Activated CD4-positive, alpha-beta T cell treated with anti-CD3 and anti-CD28 coated beads, Interleukin-2, amount 50 U/mL, for 16 hours (primary cell): ENCODE data around the gene SPATA17.
A peak's percentile ranks its signal among the peaks of the same experiment; 100 is the strongest.

Experiments
- DNase-seq: peaks from one replicate; pipeline ENCODE4 v3.0.0-alpha.2; 2020

Gene SPATA17

DNA sequence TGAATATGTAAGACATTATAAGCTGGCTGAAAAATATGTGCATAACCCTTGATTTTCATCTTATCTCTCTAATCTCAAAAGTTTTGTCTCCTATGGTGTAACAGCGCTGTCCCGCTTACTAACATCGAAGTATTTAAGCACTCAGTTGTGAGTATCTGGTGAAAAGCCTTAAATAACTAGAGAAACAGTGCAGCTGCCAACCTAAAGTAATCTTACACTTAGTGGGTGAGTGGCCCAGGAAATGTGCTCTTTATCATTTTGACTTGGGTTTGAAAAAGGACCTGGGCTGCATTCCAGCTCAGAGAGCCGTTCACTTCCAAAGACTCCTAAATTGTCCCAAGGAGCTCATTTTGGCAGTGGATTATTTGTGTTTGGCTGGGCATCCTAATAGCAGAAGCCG lies 225.9 kb downstream of the SPATA17 start:
- no peak for DNase-seq

DNA sequence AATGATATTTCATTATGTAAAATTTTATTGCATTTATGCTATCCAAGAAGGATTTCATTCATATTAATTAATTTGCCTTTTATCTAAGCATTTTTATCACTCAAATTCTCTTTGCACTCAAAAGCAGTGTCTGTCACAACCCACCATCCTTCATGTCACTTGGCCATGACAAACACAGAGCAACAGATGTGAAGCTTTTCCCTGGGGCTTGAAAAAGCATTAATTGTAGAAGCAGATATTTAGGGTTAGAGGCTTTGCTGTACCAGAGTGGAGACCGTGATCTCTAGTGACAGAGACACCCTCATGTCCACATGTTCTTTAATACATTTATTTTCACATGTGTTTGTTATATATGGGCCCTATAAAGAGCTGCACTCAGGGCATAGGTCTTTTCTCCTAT lies 230.5 kb downstream of the SPATA17 start:
- DNase-seq: no peak

DNA sequence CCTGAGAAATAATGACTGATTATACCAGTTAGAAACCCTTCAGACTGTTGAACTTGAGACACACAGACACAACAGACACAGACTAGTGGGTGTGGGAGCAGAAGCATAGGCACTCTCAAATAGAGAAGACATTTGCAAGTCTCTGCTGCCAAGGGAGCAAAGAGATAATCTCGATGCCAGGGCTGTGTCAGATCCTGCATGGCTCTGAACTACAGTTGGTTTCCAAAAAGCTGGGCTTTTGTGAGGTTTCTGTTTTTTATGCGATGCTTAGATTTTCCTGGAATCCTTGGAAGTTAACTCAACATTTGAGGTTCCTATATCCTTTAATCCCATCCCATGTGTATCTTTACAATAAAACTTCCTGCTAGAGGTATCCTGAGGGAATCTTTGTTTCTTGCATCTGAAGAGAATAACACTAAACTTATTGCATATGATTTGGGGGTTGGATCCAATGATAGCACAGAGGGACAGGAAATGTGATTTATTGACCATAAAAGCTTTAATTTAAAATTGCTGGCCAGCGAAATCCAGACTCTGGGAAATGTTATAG lies 236.4 kb downstream of the SPATA17 start:
- no peak for DNase-seq

DNA sequence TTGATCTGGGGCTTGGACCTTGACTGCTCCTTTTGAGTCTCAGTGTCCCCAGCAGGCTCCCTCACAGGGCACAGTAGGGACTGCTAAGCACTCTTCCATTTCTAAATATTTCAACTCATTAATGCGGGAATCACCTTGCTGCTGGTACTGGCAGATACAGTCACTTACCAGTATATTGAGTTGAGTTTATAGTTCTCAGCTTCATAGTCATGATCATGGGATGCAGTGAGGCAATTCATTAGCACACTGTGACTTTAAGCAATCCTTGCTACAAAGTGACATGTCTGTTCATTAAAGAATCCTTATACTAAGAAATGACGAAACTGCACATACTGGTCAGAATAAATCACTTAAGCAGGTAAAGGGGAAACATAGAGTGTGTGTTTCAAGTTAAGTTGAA lies 240.8 kb downstream of the SPATA17 start:
- DNase-seq: no peak

DNA sequence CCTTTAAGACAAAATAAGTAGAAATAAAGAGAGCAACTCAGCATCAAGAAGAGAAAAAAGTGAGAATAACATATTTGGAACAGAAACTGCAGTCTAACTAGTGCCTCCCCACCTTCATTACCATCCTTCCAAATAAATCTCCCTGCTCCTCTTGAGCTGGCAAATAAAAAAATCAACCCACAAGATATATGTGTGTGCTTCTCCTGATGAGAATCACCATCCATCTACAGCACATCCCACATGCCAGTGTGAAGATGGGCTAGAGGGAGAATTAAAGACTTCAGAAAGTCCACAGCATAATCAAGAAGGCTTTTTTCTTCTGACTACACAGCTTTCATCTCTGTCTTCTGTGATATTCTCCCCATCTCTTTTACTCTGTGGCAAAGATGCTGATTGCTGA lies 244.1 kb downstream of the SPATA17 start:
- no peak for DNase-seq

DNA sequence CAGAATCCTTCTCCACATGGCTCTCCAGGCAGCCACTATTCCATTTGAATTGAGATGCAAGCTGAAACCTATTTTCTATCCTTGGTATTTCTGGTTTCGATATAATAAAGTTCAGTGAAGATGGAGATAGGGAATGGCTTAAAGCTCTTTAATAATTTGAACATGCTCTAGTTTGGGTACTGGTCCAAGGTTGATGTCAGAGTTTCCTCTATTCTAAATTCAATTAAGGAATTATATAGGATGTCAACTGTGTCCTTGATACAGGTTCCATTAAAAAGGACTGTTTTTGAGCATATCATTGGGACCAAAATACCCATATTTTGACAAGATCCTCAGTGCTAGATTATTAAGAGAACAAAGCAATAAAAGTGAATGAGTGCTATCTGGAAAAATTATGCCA lies 245.3 kb downstream of the SPATA17 start:
- DNase-seq: no peak

DNA sequence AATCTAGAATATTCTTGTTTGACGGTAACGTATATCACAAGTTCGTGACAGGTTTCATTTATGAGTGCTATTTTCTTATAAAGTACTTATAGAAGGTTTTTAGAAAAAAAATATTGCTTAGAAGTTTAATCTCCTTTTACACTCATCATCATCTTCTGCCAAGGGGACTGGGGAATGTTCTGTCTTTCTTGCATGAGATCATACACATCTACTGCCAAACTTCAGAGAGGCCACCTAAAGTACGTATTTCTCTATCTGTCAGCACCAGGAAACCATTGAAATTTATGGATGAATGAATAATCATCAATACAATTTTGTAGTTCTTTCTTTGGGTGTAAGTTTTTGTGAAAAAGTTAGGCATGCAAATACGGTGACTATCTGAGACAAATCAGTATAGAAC lies 245.8 kb downstream of the SPATA17 start:
- no peak for DNase-seq

DNA sequence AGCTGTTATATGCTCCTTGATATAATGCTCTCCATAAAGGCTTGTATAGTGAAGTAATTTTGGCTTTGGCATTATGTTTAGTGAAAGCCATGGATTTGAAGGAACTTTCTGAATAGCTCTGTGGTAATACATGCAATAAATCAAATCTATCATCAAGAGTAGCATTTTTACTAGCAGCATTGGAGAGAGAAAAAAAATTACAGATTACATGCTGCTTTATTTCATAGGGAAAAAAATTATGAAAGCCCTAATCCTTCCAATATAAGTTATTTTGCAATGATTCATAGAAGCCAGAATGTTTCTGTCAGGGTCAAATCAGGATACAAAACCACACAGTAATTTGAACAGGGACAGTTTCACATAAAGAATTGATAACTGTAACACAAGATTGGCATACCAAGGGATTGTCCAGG lies 250.0 kb downstream of the SPATA17 start:
- no peak for DNase-seq

DNA sequence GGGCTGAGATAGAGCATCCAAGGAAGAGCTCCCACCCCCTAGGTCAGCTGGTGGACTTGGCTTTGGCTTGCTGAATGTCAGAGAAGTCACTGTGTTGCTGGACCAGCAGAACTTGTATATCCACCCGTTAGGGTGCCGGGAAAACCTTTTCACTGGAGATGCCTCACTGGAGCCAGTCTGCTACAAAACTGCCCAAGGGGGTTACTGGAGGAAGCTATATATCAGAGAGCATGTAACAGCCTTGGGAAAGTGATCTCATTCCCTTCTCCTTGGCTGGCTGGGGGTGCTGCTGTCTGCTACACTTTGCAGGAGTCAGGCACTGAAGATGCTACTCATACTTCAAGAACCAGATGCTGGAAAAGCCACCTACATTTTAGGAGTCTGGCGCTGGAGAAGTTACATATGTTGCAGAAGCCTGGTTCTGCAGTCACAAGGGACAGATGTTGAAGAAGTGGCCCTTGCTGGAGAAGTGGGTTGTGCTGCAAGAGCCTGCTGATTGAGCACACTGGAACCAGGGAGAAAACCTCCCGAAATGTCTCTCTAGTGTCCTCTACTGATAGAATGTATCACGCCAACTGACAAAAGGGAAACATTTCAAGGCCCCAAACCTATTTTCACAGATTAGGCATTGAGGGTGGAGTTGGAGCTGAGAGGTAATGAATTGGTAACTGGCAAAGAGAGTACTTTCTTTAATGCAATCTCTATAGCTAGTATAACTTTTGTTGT lies 250.6 kb downstream of the SPATA17 start:
- no peak for DNase-seq

DNA sequence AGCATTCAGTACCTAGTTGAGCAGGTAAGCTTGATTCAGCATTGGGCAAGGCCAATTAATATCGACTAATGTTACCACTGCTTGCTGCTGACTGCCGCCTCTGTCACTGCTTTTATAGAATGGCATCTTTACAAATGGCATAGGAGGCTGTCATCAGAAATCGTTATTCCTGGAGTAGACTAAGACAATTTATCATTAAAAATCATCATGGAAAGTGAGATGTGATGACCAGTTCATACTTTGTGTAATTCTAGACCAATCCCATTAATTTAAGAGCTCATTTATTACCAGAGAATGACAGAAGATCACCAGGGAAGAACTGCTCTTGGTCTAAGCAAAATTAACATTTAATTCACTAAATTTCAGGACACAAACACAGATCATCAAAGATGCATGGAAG lies 254.0 kb downstream of the SPATA17 start:
- DNase-seq: no peak

DNA sequence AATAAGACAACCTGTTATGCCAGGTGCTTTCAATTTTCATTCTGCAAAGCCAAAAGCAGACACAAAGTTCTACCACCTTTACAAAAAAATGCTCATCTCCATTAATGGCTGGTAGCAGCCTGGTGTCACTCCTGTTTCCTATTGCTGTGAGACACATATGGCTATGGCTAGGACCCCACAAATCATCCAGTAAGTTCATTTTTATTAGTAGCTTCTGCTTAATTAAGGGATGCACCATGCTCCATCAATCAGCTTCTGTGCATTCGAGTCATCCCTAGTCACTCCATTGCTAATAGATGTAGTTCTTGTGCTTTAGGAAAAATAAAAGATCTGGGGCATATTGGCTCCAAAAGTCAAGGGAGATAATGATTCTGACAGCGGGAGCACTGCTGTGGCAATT lies 257.2 kb downstream of the SPATA17 start:
- no peak for DNase-seq

DNA sequence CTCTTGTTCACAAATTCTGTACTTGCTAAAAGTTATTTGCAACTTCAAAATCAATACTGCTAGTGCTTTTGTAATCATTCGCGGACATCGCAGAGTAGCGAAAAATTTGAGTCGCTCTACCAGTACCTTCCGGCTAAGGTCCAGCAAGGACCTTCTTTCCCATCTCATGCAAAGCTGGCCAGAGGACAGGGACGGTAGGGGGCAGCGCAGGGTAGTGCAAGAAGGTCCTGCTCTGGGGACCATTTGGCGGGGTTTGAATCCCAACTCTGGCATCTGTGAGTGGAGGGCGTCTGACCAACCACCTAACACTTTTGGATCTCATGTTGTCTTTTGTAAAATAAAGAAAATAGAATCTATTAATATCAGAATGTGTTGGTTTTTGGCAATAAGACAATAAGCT lies 258.3 kb downstream of the SPATA17 start:
- no peak for DNase-seq

DNA sequence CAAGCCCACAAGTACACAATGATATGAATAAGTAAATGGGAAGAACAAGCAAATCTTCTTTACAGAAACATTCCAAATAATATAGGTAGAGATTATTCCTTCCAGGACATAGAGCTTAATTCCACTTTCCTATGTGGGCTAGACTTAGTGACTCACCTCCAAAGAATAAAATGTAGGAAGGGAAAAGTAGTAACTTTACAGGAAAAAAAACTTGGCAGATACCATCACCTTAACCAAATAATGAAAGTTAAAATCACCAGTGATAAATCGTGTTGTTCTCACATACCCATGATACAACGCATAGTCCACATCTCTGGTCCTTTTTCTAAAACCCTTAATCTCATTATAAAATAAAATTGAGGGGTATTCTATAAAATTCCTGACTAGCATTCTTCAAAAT lies 260.8 kb downstream of the SPATA17 start:
- no peak for DNase-seq

DNA sequence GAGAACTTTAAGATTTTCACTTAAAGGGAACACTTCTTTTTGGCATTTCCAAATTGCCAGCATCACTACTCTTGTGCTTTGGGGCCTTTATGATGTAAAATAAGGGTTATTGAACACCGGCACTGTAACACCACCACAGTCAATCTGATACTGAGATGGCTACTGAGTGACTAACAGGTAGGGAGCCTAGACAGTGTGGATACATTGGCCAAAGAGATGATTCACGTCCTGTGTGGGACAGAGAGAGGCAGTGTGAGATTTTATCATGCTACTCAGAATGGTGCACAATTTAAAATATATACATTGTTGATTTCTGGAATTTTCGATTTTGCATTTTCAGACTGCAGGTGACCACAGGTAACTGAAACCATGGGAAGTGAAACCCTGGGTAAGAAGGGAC lies 261.6 kb downstream of the SPATA17 start:
- DNase-seq: peak; percentile 9

DNA sequence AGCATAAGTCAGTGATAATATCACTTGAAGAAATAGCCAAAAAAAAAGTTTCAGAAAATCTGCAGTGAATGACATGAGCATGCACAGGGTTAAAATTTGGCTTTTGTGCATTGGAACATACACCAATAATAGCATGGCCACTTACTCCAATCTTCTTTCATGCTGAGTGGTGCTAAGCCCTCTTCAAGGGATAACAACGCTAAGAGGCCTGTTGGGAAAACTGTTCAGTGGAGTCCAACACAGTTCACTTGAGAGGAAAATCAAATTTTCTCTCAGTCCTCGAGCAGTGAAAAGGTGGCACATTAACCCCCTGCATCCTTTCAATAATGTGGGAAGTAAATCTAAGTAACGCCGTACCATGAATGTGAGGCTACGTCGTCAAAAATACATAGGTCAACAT lies 264.7 kb downstream of the SPATA17 start:
- DNase-seq: no peak

DNA sequence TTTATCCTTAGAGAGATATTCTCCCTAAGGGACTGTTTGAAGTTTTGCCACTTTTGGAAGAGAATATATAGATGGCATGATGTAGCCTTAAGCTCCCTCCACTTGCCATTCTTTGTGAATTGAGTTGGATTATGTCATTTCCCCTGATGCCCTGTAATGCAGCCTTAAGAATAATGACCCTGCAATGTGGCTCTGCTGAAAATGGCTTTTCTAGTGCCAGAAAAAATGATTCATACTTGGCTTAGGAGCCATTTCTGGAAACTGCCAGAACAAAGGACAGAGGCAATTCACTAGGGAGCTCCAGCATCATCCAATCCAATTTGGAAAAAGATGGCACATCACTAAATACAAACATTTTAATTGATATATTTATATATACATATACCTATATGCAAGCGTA lies 265.3 kb downstream of the SPATA17 start:
- no peak for DNase-seq

DNA sequence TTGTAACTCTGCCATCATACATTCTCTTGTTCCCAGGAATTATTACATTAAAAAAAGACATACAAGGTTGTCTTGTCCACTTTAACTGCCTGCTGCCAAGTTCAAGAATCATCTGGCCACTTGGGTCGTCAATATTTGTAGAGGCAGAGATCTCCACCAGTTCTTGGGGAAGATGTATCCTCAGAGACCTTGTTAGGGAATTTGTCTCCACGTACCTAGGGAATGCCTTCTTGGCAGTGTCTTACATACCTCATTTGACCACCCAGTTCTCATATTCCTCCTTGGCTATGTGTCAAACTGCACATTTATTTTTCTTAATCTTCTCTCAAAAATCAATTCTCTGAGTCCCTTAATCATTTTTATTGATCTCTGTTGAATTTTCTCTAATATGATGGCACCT lies 266.0 kb downstream of the SPATA17 start:
- DNase-seq: no peak

DNA sequence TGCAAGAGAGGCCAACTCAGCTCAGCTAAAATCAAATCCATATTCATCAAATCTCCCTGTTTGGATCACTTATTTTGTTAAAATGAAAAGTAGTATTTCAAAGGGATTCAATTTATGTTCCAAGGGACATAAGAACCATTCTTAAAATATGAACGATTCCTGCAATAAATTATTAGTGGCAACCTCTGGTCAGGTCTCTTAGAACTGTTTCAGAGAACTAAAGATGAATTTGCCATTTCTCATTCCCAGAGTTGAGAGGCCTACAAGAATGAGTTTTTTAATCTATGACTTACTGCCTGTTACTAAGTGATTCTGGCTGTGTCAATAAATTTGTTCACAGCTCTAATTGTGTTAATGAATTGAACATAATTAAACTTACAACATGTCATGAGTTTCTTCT lies 268.5 kb downstream of the SPATA17 start:
- DNase-seq: no peak

DNA sequence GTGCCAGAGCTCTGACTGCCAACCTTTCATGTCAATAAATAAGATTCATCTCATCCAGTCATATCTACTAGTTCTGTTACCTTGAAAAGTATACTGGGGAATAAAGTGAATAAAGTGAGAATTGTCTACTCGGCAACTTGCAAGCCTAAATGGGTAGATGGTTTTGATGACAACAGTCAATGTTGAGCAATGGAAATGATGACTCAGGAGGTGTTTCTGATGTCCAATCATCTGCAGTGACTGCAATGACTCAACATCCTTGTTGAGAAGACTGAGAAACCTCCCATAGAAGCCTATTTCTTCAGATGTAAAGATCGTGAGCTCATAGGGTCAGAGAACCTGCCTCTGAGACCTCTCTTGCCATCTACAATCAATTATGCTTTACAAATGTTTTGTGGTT lies 276.4 kb downstream of the SPATA17 start:
- DNase-seq: peak; percentile 30

DNA sequence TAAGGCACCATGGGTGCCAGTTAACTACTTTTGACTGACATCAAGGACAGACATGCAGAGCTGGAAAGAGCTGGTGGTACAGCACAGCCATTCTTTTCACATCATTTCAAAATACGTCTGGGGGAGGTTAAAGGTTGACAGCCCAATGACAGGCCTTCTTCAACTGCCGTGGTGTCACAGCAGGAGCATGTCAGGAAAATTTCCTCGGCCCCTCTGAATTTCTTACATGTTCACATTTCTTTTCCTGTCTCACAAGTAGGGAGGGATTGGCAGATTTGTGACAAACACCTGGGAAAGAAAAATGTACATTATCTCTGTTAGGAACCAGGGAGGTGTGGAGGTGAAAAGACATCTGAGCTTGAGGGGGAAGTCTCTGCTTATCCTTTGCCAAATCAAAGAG lies 279.1 kb downstream of the SPATA17 start:
- DNase-seq: no peak

DNA sequence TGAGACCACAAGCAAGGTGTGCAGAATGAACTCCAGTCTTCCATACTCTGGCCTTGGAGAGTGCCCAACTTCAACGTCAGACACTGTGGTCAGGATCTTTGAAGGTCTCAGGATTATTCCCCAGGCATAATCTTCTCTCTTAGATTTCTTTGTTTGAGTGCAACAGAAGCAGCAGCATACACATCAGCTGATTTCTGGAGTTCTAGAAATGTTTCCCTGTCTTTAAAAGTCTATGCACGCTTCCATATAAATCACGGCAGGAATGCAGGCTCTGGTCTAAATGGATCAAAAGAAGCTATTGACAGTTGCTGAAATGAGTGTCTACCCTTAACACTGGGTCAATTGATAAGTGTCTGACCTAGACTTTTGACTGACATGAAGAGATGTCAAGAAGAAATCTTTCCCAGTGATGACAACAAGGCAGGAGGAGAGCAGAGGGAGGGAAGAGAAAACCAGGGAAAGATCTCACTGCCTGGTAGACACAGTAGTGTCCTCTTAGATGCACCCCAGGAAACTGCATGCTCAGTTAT lies 279.7 kb downstream of the SPATA17 start:
- DNase-seq: no peak

DNA sequence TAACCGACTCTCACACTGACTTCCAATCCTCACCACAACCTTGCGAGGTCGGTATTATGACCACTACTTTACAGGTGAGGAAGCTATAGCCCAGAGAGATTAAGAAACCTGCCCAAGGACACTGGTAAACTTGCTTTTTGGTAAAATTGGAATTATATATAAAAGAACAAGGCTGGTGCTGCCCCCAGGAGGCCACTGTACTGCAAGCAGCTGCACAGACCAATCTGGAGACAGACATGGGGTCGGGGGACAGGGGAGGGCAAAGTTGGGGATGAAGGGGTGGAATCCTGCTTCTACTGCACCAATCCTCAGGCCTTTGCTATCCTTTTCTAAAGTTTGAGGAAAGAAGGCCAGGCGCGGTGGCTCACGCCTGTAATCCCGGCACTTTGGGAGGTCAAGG lies 280.8 kb downstream of the SPATA17 start:
- no peak for DNase-seq

DNA sequence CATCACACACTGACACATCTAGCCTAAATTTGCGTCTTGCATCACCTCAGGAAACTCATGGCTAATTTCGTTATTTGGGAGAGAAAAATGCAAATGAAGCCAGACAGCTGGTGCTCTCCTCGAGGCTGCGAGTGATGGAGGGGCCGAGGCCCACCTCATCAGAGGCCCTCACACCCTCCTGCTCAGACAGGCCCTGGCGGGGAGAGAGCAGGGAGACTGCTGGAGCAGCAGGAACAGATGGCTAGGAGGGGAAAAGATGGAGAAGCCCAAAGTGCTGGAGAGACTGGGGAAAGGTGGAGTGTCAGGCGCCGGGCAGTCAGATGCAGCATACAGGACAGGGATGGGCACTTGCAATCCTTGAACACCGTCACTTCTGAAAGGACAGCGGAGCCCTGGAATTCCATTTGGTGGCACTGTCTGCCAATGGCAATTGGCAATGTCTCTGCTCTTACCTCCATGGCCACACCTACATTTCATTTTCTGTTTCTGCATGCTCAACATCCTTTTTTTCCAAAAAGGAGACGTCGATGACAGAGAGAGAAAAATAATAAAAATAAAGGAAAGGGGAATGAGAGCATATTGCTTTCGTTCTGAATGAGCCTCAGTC lies 286.2 kb downstream of the SPATA17 start:
- no peak for DNase-seq

DNA sequence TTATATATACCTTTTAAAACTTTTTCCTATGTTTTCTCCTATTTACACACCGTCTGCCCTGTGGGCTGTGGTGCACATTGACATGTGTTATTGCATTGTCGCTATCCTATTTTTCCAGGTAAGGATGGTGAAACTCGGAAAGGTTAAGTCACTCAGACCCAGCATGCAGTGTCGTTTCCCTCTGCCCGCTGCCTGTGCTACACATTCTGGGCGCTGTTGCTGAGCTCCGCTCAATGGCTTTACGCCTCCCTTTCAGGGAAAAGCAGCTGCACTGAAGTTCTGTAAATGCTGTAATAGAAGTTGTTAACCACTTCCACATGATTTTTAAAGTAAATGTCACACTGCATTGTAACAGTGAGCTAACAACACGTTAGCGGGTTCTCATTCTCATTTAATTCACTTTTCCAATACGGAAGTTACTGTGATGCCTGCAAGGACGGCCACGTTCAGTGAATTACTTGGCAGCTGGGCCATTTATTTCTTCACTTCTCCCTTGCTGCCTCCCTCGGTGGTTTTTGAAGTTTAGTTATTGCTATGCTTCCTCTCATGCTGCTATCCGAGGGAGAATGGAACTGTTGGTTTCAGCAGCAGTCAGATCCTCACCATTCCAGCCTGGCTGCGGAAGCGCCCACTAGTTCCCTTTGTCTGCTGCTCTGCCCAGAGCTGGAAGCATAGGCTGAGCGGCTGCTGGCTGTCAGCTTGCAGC lies 288.7 kb downstream of the SPATA17 start:
- DNase-seq: no peak
